GM21360 (cell line): ENCODE results near the gene SLC15A5.

Experiments used
- ATAC-seq: cut with Tn5 transposase; IDR thresholded peaks from one replicate; pipeline ENCODE4 v1.9.1; 2021; ENCODE audit warnings: mild to moderate bottlenecking, moderate library complexity; ENCODE audit not compliant: unreplicated experiment

SLC15A5 gene

GRCh38 chr12:16261944-16262475 is 15.5 kb downstream of the SLC15A5 start:
- no peak for ATAC-seq

DNA sequence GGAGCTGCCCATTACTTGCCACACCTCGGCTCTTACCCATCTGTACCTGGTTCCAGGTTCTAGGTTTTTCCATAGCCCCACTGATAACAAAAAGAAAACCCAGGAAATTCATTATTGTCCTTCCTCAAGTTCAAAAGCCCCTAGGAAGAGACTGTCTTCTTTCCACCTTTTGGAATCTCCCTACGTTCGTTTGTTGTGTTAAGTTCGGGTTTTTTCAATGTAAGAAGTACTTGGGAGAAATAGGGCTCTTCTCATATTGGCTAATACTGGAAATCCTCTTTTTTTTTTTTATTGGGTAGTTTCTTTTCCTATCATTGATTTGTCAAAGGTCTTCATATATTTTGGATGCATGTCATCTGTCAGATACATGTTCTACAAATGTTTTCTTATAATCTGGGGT is 17.3 kb downstream of the SLC15A5 start:
- no peak for ATAC-seq

GRCh38 chr12:16258963-16259362 is 18.5 kb downstream of the SLC15A5 start:
- no peak for ATAC-seq

DNA sequence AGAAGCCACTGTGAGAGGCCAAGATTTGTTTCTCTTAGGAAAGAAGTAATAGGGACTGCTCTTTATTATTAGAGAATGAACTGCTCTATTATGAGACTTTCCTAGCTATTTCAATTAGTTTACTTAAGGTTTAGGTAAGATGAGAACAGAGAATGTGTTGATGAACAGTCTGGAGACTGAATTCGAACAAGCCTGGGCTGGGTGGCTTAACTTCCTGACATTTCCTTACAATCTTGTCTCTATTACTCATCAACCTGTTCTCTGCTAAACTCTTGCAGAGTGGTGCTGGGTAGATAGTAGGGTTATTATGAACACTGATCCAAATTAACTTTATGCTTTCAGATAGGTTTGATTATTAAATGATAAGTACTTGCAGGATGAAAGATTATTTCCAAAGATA is 31.2 kb downstream of the SLC15A5 start:
- ATAC-seq = no peak

DNA sequence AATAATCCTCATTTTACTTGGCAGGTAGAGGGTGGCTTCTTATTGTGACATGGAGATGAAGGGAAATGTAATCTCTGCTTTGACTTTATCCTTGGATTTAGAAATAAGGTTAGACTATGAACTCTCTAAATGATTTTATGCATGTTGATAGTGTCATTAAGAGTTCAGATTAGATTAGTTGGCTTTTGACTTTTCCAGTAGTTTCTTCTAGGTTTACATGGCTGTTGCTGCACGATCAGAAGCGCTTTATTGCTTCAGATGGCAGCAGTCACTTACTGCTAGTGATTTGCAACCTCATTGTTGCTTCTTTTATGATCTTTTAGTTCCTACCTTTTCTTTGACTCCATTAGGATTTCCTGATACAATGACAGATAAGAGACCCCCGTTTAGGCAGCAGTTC is 32.3 kb downstream of the SLC15A5 start:
- no peak for ATAC-seq

DNA sequence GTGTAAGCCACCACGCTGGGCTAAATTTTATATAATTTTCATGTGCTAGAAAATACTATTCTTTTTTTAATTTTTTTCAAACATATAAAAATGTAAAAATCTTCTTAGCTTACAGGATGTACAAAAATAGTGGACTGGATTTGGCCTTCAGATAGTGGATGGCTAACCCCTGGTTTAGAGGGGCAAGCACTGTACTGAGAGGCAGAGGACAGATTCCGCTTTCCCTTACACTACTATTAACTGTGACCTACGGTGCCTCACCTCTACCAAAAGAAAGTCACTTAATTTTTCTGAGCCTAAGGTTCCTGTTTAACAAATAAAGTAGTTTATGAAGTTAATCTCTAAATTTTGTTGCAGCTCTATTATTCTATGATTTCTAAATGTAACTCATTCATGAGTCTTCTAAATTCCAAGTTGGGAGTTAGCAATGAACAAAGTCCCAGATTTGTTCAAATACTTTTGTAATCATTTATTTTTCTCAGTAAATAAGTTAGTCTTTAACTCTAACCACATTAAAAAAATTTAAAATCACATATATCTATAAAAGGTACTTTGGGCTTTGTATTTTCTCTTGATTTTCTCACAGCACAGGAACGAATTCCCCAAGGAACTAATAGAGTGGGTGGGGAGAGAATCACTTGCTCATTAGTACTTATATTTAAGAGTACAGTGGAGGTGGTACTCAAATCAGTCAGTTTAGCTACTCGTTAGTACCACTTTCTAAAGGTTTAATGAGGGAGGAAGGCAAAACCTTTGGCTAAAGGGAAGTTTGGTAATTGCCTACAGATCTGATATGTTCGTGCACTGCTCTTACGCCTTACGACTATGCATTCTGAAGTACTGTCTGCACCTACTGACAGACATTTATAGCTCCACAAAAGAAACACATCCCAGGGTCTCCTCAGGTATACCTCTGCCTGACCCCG is 33.7 kb downstream of the SLC15A5 start:
- ATAC-seq = no peak

GRCh38 chr12:16241346-16241745 is 36.1 kb downstream of the SLC15A5 start:
- no peak for ATAC-seq

DNA sequence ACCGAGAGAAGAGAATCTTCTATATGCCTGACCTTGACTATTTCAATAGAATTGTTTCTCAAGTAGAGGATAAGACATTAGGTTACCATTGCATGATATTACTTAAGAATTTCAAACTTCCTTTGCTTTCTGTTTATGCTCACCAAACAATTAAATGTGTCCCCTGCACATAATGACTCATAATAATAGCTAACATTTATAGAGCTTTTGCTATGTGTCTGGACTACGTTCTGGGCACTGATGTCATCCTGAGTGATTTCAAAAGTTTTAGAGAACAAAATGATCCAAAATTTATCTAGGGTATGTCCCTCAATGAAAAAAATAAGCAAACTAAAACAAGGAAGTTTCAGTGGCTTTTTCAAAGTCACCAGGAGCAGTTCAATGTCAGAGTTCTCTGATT is 38.8 kb downstream of the SLC15A5 start:
- ATAC-seq = no peak

DNA sequence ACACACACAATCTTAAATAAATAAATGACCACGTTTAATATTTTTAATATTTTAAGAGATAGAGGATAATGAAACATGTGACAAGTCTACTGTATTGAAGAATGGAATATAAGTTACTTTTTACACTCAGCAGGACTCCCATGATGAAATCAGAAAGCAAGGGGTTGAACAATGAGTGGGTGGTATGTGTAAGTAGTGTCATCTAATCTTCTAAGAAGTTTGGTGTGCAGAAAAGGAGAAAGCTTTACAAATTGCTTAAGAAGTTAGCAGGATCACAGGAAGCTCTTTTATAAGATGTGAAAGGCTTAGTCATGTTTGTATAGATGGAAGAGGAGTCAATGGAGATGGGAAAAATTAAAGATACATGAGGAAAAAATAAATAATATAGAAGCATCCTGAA is 47.8 kb downstream of the SLC15A5 start:
- ATAC-seq = no peak

DNA sequence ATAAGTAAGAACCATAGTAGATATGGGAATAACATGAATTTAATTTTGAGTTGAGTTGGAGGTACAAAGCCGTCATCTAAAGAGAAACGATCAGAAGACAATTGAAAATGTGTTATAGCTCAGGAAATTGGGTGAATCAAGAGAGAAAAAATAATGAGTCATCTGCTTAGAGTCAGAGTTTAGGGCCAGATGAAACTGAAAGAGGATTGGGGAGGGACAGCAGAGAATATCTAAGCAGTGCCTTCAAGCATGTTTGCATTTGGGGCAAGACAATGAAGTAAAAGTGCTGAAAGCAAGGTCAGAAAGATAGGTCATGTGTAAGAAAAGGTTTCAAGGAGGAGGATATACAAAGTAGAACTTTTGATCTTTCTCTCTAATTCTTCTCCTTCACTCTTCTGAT is 49.4 kb downstream of the SLC15A5 start:
- ATAC-seq = no peak

DNA sequence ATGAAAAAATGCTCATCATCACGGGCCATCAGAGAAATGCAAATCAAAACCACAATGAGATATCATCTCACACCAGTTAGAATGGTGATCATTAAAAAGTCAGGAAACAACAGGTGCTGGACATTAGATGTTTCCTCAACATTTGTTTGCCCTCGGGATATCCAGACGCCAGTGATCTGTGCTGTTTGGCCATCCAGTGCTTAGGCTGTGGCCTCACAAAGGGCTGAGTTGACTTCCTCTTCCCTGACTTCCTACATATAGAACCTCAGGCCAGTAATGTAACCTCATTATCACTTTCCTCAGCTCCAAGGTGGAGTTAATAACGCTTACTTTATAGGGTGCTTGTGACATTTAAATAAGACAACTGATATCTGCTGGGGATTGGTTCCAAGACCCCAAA is 51.8 kb downstream of the SLC15A5 start:
- ATAC-seq = no peak

GRCh38 chr12:16224196-16224595 is 53.3 kb downstream of the SLC15A5 start:
- no peak for ATAC-seq

- no peak for ATAC-seq
Measured at GRCh38 chr12:16221776-16222175, 55.7 kb downstream of the SLC15A5 start.

DNA sequence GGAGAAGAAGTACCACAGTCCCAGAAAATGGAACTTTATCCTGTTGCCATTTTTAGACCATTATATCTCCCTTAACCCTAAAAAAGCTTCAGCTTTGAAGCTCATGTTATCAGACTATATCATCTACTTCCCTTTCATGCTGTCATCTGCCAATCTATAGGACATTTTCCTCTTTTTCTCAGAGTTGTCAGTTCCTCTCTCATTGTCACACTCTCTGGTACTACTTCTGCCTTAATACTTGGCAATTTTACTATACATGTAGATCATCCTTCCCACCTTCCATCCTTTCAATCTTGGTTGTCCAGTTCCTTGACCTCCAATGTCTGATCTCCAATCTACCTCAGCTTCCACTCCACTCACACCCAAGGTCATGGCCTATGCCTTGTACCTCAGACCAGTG is 57.4 kb downstream of the SLC15A5 start:
- no peak for ATAC-seq

GRCh38 chr12:16218934-16219751 is 58.3 kb downstream of the SLC15A5 start:
- ATAC-seq = no peak

GRCh38 chr12:16218234-16218633 is 59.3 kb downstream of the SLC15A5 start:
- ATAC-seq = no peak

DNA sequence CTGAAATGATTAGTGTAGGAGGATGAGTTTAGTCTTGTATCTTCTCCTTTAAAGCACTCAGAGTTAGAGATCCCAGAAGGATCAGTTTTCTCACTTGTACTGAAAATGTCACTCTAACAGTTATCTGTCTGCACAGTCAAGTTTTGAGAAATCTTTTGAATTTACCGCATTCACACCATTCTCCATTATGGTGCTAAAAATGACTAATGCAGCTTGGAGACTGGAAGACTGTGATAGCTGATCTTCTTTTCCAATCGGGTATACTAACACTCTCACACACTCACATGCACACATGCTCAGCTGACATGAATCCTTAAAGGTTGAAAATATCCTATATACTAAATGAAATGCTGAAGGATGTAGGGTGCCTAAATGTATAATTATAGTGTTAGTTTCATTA is 65.8 kb downstream of the SLC15A5 start:
- ATAC-seq = no peak

DNA sequence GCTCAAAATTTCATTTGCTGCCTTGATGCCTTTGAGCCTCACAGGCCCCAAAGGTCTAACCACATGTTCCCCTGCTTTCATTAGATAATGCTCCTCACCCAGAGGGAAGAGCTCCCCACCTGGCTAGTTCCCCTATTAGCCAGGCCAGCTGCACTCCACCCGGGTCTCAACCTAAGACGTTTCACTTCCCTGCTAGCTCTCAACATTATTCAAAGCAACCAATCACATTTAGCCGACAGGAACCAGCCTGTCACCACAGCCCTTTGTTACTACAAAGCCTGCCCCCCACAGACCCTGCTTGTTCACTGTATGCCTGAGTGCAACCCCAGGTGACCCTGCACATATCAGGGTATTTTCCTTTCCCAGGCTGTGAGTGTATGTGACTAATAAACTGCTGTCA is 78.6 kb downstream of the SLC15A5 start:
- ATAC-seq = peak; percentile 93

GRCh38 chr12:16197600-16197999 is 79.9 kb downstream of the SLC15A5 start:
- no peak for ATAC-seq

GRCh38 chr12:16189849-16190248 is 87.6 kb downstream of the SLC15A5 start:
- ATAC-seq = no peak

DNA sequence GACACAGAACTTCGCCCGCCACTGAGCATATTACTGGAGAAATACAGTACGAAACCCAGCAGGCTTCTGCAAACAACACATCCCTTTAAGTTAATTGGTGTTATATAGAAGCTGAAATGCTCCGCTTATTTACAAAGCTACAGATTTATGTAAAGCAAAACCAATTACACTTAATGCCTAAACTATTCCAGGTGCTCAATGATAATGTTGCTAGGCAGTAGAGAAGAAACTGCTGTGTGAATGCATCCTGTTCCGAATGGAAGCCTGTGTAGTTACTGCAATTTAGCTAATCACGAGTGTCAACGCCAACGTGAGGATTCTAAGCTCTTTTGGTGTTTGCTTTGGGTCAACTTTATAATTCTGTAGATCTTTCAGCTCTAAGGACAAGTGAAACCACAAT is 89.8 kb downstream of the SLC15A5 start:
- no peak for ATAC-seq

DNA sequence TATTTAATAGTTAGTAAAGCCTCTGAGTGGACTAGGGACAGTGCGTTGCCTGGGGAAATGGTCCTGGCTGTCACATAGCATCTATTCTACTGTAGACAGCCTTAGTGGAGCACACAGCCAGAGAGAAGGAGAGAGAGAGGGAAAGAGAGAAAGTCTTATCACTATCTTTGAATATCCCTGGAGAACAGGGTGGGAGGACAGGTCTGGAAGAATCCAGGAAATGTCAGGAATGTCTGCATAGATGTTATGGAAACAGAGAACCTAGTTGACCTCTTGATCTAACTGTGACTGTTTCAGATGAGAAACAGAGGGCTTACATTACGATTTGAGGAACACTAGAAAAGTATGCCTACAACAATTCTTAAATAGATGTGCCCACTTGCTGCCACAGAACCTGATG is 92.8 kb downstream of the SLC15A5 start:
- no peak for ATAC-seq
